ENCODE results near the gene SRM. TPM values are rescaled to one million over a fixed set of nuclear protein-coding genes. Genes with fewer than 3 reads are reported as not detected.

The SRM gene
- total and polyA plus RNA-seq, 8 donors, result 35.2 to 123 (median 55.1) TPM

- DNase-seq, result no peak
- Histone ChIP-seq H3K36me3 (peaks cover 0 to 77% of the 10 kb centered on the region in 2 donors), H3K4me3 (no peak overlapping the region), H3K27me3 (no peaks in the 10 kb centered on the region), H3K27ac (no peak overlapping the region), H3K9me3 (no peaks in the 10 kb centered on the region), H3K4me1 (no peaks in the 10 kb centered on the region)
- intact Hi-C loops (cut with DNase I), result no loop called here
- TF ChIP-seq CTCF (IDR thresholded peaks at IDR 0.05), result no peak
- no peak for ATAC-seq
Observed at GRCh38 chr1:11028018-11028417, 31.8 kb downstream of the SRM start.

GRCh38 chr1:11027316-11027715, 32.5 kb downstream of the SRM start:
- Histone ChIP-seq H3K27me3 (no peaks in the 10 kb centered on the region), H3K27ac (no peak overlapping the region), H3K4me3 (no peak overlapping the region), H3K36me3 (peaks cover 0 to 84% of the 10 kb centered on the region in 2 donors), H3K9me3 (no peaks in the 10 kb centered on the region), H3K4me1 (no peaks in the 10 kb centered on the region)
- DNase-seq, result no peak
- intact Hi-C loops (cut with DNase I), result no loop called here
- no peak for TF ChIP-seq CTCF (IDR thresholded peaks at IDR 0.05)
- no peak for ATAC-seq

- H3K4me1 ChIP-seq, result no peaks in the 10 kb centered on the region
- TF ChIP-seq CTCF (IDR thresholded peaks at IDR 0.05), result no peak
- H3K36me3 ChIP-seq, result peaks cover 0 to 88% of the 10 kb centered on the region in 2 donors
- no peaks in the 10 kb centered on the region for H3K9me3 ChIP-seq
- intact Hi-C loops (cut with DNase I), result no loop called here
- H3K4me3 ChIP-seq, result no peak overlapping the region
- ATAC-seq (no peak), DNase-seq (no peak)
- H3K27me3 ChIP-seq, result no peaks in the 10 kb centered on the region
- H3K27ac ChIP-seq, result no peak overlapping the region
Observed at GRCh38 chr1:11026903-11027302, 32.9 kb downstream of the SRM start.

GRCh38 chr1:11026052-11026451, 33.8 kb downstream of the SRM start:
- intact Hi-C loops (cut with DNase I), result no loop called here
- Histone ChIP-seq H3K36me3 (peaks cover 3 to 97% of the 10 kb centered on the region in 2 donors), H3K4me1 (no peaks in the 10 kb centered on the region), H3K9me3 (no peaks in the 10 kb centered on the region), H3K27ac (no peak overlapping the region), H3K27me3 (no peaks in the 10 kb centered on the region), H3K4me3 (no peak overlapping the region)
- ATAC-seq (no peak), DNase-seq (no peak)
- TF ChIP-seq CTCF (IDR thresholded peaks at IDR 0.05), result no peak

- H3K4me3 ChIP-seq, result no peak overlapping the region
- intact Hi-C loops (cut with DNase I), result no loop called here
- H3K27me3 ChIP-seq, result no peaks in the 10 kb centered on the region
- H3K9me3 ChIP-seq, result no peaks in the 10 kb centered on the region
- no peak overlapping the region for H3K27ac ChIP-seq
- DNase-seq (no peak), ATAC-seq (no peak)
- H3K4me1 ChIP-seq, result no peaks in the 10 kb centered on the region
- peaks cover 3 to 97% of the 10 kb centered on the region in 2 donors for H3K36me3 ChIP-seq
- TF ChIP-seq CTCF (IDR thresholded peaks at IDR 0.05), result no peak
Observed at GRCh38 chr1:11025618-11026017, 34.2 kb downstream of the SRM start.

All from left lung (tissue), 10 donors.